Smooth muscle cell (in vitro differentiated cells): Measurements from ENCODE around the gene PRSS53. TPM values are rescaled to one million over a fixed set of nuclear protein-coding genes. Genes with fewer than 3 reads are reported as not detected.

Experiments used
- DNase-seq: peaks from one replicate; lab custom pipeline; 2025; ENCODE audit not compliant: unreplicated experiment; lab: John Stamatoyannopoulos, UW
- H2AFZ ChIP-seq: fragments of 200-600 bp; sonication (generic); 2 replicates; pipeline ENCODE4 v1.6.0; 2016; ENCODE audit warnings: antibody characterized with exemption, low read depth, mild to moderate bottlenecking
- H3F3A ChIP-seq: fragments of 200-600 bp; sonication (generic); 2 replicates; pipeline ENCODE4 v1.6.0; 2017; ENCODE audit warnings: antibody characterized with exemption, low read depth
- H3K27ac ChIP-seq: fragments of 200-600 bp; sonication (generic); 2 replicates; pipeline ENCODE4 v1.5.1; 2016; ENCODE audit warnings: low read depth, mild to moderate bottlenecking
- H3K27me3 ChIP-seq: fragments of 200-600 bp; sonication (generic); 2 replicates; pipeline ENCODE4 v1.6.1; 2016; ENCODE audit warnings: low read depth, mild to moderate bottlenecking
- H3K36me3 ChIP-seq: fragments of 200-600 bp; sonication (generic); 2 replicates; pipeline ENCODE4 v1.5.1; 2016; ENCODE audit warnings: low read depth
- H3K4me1 ChIP-seq: fragments of 200-600 bp; sonication (generic); 2 replicates; pipeline ENCODE4 v1.5.1; 2016; ENCODE audit warnings: low read depth
- H3K4me2 ChIP-seq: fragments of 200-600 bp; sonication (generic); 2 replicates; pipeline ENCODE4 v1.6.0; 2016; ENCODE audit warnings: mild to moderate bottlenecking
- H3K4me3 ChIP-seq: fragments of 200-600 bp; sonication (generic); 2 replicates; pipeline ENCODE4 v1.5.1; 2016; ENCODE audit warnings: mild to moderate bottlenecking
- H3K79me2 ChIP-seq: fragments of 200-600 bp; sonication (generic); 2 replicates; pipeline ENCODE4 v1.6.0; 2016; ENCODE audit warnings: low read depth, mild to moderate bottlenecking
- H3K9ac ChIP-seq: fragments of 200-600 bp; sonication (generic); 2 replicates; pipeline ENCODE4 v1.6.0; 2016; ENCODE audit warnings: low read depth
- H3K9me3 ChIP-seq: fragments of 200-600 bp; sonication (generic); replicated peaks from 2 replicates; pipeline ENCODE4 v1.5.1; 2016; ENCODE audit warnings: low read depth
- H4K20me1 ChIP-seq: fragments of 200-600 bp; sonication (generic); 2 replicates; pipeline ENCODE4 v1.6.0; 2016; ENCODE audit warnings: low read depth
- WGBS: methylation state at CpG from one replicate; pipeline ENCODE4 v1.1.7; 2016; ENCODE audit warnings: low lambda C conversion rate; 5-methylcytosine and 5-hydroxymethylcytosine counted together
- polyA plus RNA-seq: library from polyadenylated mRNA; unstranded; fragments of >200 nt; fragmentation: Nextera tagmentation; extraction: Ambion mirVana; gene quantifications from 2 replicates; pipeline ENCODE4 v1.2.1, GENCODE V29; 2016
- total RNA-seq: library from RNA; depleted of rRNA; stranded (reverse); fragments of >200 nt; gene quantifications from 2 replicates; pipeline ENCODE4 v1.2.3, GENCODE V29; 2014
- TF ChIP-seq, protein P1 (sequence below): fragments of 200-600 bp; sonication (generic); IDR thresholded peaks from 2 replicates; pipeline ENCODE4 v1.5.1; 2017; ENCODE audit warnings: borderline replicate concordance, mild to moderate bottlenecking, antibody characterized with exemption; ENCODE audit not compliant: insufficient read depth, poor library complexity, severe bottlenecking

PRSS53 gene
- total and polyA plus RNA-seq, 2 experiments from 2014 or later, result 0.66 to 6.3 TPM

DNA sequence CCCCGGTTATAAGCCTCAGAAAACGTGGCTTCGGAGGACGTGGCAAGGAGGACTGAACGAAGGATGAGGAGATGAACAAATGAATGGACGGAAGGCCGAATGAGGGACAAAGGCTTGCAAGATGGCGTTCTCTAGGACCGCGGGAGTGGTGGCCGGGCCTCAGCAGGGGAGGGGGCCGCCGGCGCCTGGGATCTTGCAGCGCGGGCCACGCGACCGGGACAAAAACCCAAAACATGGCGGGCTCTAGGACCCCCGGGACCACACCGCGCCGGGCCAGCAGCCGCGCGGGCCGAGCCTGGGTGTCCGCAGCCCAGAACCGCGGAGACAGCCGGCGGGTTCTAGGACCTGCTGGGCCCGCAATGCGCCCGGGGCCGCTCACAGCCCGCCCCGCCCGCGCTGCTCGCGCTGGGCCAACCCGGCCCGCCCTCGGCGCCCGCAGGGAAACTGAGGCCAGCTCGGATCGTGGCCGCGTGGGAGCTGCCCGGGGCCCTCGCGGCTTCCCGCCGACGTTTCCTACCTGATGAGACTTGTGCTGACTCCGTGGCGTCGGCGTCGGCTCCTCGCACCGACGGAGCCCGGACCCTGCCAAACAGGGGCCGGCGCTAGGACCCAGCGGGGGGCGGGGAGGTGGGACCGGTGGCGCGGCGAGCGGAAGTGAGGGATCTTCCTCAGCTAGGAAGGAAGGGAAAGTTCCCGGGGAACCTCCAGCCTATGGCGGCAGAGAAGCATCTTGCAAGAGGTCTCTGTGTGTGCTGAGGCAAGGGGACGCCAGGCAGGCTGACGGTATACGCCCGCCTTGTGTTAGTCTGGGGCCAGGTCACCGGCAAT is 15.4 kb downstream of the PRSS53 start:
- Histone ChIP-seq H3K36me3 (no peaks in the 10 kb centered on the region), H3K4me1 (peaks cover 15% of the 10 kb centered on the region), H3K9me3 (no peaks in the 10 kb centered on the region), H4K20me1 (peaks cover 5% of the 10 kb centered on the region), H3K27ac (peak overlapping the region; percentile 94), H3K27me3 (no peaks in the 10 kb centered on the region), H3K9ac (peak overlapping the region; percentile 92), H3K79me2 (peaks cover 70% of the 10 kb centered on the region), H2AFZ (peak overlapping the region; percentile 71), H3K4me3 (peak overlapping the region; percentile 76), H3K4me2 (peak overlapping the region; percentile 85), H3F3A (no peaks in the 10 kb centered on the region)
- peak; percentile 86 for DNase-seq
- WGBS, result under 1% methylated on average over 65 of the region's 83 CpGs
- TF ChIP-seq, protein P1, sequence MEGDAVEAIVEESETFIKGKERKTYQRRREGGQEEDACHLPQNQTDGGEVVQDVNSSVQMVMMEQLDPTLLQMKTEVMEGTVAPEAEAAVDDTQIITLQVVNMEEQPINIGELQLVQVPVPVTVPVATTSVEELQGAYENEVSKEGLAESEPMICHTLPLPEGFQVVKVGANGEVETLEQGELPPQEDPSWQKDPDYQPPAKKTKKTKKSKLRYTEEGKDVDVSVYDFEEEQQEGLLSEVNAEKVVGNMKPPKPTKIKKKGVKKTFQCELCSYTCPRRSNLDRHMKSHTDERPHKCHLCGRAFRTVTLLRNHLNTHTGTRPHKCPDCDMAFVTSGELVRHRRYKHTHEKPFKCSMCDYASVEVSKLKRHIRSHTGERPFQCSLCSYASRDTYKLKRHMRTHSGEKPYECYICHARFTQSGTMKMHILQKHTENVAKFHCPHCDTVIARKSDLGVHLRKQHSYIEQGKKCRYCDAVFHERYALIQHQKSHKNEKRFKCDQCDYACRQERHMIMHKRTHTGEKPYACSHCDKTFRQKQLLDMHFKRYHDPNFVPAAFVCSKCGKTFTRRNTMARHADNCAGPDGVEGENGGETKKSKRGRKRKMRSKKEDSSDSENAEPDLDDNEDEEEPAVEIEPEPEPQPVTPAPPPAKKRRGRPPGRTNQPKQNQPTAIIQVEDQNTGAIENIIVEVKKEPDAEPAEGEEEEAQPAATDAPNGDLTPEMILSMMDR, result no peak

DNA sequence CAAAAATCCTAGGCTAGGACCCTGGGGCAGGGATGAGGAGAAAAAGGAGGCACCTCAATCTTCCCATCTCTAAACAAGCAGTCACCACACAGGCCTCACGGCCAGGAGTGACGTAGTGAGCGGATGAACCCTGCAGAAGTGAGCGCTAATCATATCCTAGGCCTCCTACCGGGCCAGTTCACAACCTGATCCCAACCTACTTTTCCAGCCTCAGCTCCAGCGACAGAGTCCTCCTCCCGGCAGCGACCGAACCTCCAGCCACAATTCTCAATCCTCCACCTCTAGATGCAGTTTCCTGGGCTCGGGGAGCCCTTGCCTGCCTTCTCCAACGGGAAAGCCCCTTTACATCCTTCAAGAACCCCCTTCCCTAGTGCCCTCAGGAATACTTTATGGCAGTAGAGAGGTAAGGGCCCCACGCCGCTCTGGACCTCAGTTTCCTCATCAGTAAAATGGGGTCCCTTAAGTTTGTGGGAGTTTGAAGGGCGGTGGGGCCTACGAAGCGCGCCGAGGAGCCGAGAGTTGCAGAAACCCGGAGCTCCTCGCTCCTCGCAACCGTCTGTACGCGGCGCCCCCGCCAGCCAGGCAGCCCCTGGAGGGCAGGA is 16.1 kb downstream of the PRSS53 start:
- Histone ChIP-seq H3K9me3 (no peaks in the 10 kb centered on the region), H2AFZ (peak overlapping the region; percentile 71), H3K4me1 (peaks cover 15% of the 10 kb centered on the region), H3F3A (no peaks in the 10 kb centered on the region), H3K4me3 (peak overlapping the region; percentile 76), H3K27ac (peak overlapping the region; percentile 94), H3K27me3 (no peaks in the 10 kb centered on the region), H3K79me2 (peaks cover 72% of the 10 kb centered on the region), H4K20me1 (peaks cover 5% of the 10 kb centered on the region), H3K36me3 (no peaks in the 10 kb centered on the region), H3K9ac (peak overlapping the region; percentile 92), H3K4me2 (peak overlapping the region; percentile 85)
- no peak for DNase-seq
- 1% methylated on average over 27 of the region's 27 CpGs for WGBS
- TF ChIP-seq, protein P1, result no peak

DNA sequence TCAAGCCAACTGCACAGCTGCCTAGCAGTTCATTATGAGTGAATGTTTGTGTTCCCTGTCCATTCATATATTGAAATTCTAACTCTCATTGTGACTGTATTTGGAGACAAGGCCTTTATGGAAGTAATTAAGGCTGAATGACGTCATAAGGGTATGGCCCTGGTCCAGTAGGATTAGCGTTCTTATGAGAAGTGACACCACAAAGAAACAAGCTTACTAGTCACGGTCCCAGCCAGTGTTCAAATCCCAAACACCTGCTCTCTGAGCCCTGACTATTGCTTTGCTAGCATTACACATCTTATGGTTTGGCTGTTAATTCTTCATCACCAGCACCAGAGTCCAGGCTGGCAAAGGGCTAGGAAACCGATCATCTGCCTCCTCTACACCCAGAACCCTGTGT is 16.9 kb downstream of the PRSS53 start:
- TF ChIP-seq, protein P1, result no peak
- DNase-seq, result no peak
- Histone ChIP-seq H3K36me3 (no peaks in the 10 kb centered on the region), H3K9me3 (no peaks in the 10 kb centered on the region), H3K9ac (peak overlapping the region; percentile 92), H3K27me3 (no peaks in the 10 kb centered on the region), H3F3A (no peaks in the 10 kb centered on the region), H3K27ac (peak overlapping the region; percentile 94), H4K20me1 (peaks cover 8% of the 10 kb centered on the region), H3K79me2 (peaks cover 76% of the 10 kb centered on the region), H3K4me2 (peak overlapping the region; percentile 85), H3K4me1 (peaks cover 15% of the 10 kb centered on the region), H2AFZ (no peak overlapping the region), H3K4me3 (peak overlapping the region; percentile 76)
- WGBS, result 26% methylated on average over 4 of the region's 4 CpGs
